ENCODE data around the gene PRKAR1B. TPM values are rescaled to one million over a fixed set of nuclear protein-coding genes. Genes with fewer than 3 reads are reported as not detected.

Gene PRKAR1B
- total RNA-seq, 1 donor from 2014 or later: 14.7 TPM

DNA sequence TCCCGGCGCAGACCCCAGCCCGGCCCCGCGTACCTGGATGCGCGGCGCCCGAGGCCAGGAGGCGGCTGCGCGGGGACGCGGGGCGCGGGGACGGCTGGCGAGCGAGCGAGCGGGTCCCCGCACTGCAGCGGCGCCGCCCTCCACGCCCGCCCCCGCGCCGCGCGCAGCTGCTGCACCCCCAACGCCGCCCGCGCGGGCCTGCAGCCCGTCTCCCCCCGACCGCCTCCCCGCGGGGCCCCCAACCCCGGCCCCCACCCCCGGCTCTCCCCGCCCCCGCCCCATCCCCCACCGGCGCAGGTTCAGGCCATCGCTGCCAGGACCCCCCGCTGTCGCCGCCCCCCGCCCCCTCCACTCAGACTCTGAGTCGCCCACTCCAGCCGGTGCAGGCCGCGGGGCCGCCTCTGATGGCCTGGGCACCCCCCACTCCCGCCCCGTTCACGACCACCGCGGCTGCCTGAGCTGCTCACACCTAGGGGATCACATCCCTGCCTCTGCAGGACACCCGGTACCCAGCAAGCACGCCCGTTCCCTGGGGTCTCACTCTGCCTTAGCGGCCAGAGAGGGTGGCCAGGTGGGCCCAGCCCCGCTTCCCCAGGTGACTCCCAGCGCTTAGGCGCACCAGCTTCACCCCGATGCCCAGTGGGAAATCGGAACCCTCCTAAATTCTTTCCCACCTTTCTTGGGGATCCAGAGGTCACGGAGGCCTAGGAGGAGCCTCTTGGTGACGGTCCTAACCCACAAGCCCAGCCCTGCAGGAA is 14.5 kb downstream of the PRKAR1B start:
- Histone ChIP-seq H3K79me2 (ENCODE audit: insufficient read depth, low read length) (no peaks in the 10 kb centered on the region), H3K4me2 (ENCODE audit: low read length) (peak overlapping the region; percentile 76), H3K4me3 (ENCODE audit: insufficient read depth, low read depth, low read length) (peak overlapping the region; percentile 28), H3K27ac (ENCODE audit: low read depth, low read length) (no peak overlapping the region), H4K20me1 (ENCODE audit: insufficient read depth, low read length) (peaks cover 5% of the 10 kb centered on the region), H2AFZ (ENCODE audit: low read depth, low read length) (peak overlapping the region; percentile 26), H3K36me3 (ENCODE audit: insufficient read depth, low read length) (no peaks in the 10 kb centered on the region), H3K9ac (ENCODE audit: low read length) (peak overlapping the region; percentile 41), H3K4me1 (ENCODE audit: insufficient read depth, low read length) (no peaks in the 10 kb centered on the region), H3K27me3 (ENCODE audit: insufficient read depth, low read length) (peaks cover 2% of the 10 kb centered on the region), H3K9me3 (ENCODE audit: insufficient read depth, low read depth, low read length) (no peaks in the 10 kb centered on the region)
- H3K27ac Mint-ChIP-seq (ENCODE audit: unreplicated experiment): no peak overlapping the region
- H3K36me3 Mint-ChIP-seq (ENCODE audit: low read depth, unreplicated experiment): no peaks in the 10 kb centered on the region
- FAIRE-seq: no peak
- no peak overlapping the region for H3K4me3 Mint-ChIP-seq (ENCODE audit: unreplicated experiment)
- no peaks in the 10 kb centered on the region for H3K9me3 Mint-ChIP-seq (ENCODE audit: unreplicated experiment)
- H3K27me3 Mint-ChIP-seq (ENCODE audit: low read depth, unreplicated experiment): peaks cover 8% of the 10 kb centered on the region
- no peak for TF ChIP-seq EZH2 (IDR thresholded peaks at IDR 0.05; ENCODE audit: insufficient read depth, low read length)
- peaks cover 2% of the 10 kb centered on the region for H3K4me1 Mint-ChIP-seq (ENCODE audit: low read depth, unreplicated experiment)
- DNase-seq (ENCODE audit: low read depth): no peak

DNA sequence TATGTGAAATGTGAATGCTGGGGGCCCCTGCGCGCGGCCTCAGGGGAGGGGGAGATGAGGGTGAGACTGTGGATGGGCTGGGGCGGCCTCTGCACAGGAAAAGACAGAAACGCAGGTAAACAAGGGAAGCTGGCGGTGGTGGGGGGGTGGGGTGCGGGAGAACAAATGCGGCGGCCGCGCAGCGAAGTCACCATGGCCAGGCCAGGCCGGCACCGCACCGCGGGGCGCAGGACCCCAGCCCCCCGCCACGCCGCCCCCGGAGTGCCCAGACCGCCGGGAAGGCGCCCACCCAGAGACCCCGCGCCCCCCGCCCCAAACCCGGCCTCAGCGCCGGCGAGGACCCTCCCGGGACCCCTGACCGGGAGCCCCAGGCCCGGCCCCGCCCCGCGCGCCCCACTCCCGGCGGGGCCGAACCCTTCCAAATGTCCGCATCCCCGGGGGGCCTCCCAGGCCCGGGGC is 15.1 kb downstream of the PRKAR1B start:
- Histone ChIP-seq H3K79me2 (ENCODE audit: insufficient read depth, low read length) (no peaks in the 10 kb centered on the region), H2AFZ (ENCODE audit: low read depth, low read length) (peak overlapping the region; percentile 26), H3K9ac (ENCODE audit: low read length) (peak overlapping the region; percentile 41), H3K4me2 (ENCODE audit: low read length) (peak overlapping the region; percentile 76), H3K27ac (ENCODE audit: low read depth, low read length) (no peak overlapping the region), H3K4me1 (ENCODE audit: insufficient read depth, low read length) (no peaks in the 10 kb centered on the region), H3K4me3 (ENCODE audit: insufficient read depth, low read depth, low read length) (peak overlapping the region; percentile 28), H3K27me3 (ENCODE audit: insufficient read depth, low read length) (peaks cover 2% of the 10 kb centered on the region), H3K9me3 (ENCODE audit: insufficient read depth, low read depth, low read length) (no peaks in the 10 kb centered on the region), H4K20me1 (ENCODE audit: insufficient read depth, low read length) (peaks cover 5% of the 10 kb centered on the region), H3K36me3 (ENCODE audit: insufficient read depth, low read length) (no peaks in the 10 kb centered on the region)
- TF ChIP-seq, protein P1, sequence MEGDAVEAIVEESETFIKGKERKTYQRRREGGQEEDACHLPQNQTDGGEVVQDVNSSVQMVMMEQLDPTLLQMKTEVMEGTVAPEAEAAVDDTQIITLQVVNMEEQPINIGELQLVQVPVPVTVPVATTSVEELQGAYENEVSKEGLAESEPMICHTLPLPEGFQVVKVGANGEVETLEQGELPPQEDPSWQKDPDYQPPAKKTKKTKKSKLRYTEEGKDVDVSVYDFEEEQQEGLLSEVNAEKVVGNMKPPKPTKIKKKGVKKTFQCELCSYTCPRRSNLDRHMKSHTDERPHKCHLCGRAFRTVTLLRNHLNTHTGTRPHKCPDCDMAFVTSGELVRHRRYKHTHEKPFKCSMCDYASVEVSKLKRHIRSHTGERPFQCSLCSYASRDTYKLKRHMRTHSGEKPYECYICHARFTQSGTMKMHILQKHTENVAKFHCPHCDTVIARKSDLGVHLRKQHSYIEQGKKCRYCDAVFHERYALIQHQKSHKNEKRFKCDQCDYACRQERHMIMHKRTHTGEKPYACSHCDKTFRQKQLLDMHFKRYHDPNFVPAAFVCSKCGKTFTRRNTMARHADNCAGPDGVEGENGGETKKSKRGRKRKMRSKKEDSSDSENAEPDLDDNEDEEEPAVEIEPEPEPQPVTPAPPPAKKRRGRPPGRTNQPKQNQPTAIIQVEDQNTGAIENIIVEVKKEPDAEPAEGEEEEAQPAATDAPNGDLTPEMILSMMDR (IDR thresholded peaks at IDR 0.05; ENCODE audit: insufficient read depth, low read depth, low read length): no peak
- no peak for TF ChIP-seq EZH2 (IDR thresholded peaks at IDR 0.05; ENCODE audit: insufficient read depth, low read length)
- peaks cover 8% of the 10 kb centered on the region for H3K27me3 Mint-ChIP-seq (ENCODE audit: low read depth, unreplicated experiment)
- no peaks in the 10 kb centered on the region for H3K9me3 Mint-ChIP-seq (ENCODE audit: unreplicated experiment)
- H3K4me1 Mint-ChIP-seq (ENCODE audit: low read depth, unreplicated experiment): peaks cover 2% of the 10 kb centered on the region
- no peak for DNase-seq (ENCODE audit: low read depth)
- no peak overlapping the region for H3K4me3 Mint-ChIP-seq (ENCODE audit: unreplicated experiment)
- no peak overlapping the region for H3K27ac Mint-ChIP-seq (ENCODE audit: unreplicated experiment)
- H3K36me3 Mint-ChIP-seq (ENCODE audit: low read depth, unreplicated experiment): peaks cover 3% of the 10 kb centered on the region
- no peak for FAIRE-seq

DNA sequence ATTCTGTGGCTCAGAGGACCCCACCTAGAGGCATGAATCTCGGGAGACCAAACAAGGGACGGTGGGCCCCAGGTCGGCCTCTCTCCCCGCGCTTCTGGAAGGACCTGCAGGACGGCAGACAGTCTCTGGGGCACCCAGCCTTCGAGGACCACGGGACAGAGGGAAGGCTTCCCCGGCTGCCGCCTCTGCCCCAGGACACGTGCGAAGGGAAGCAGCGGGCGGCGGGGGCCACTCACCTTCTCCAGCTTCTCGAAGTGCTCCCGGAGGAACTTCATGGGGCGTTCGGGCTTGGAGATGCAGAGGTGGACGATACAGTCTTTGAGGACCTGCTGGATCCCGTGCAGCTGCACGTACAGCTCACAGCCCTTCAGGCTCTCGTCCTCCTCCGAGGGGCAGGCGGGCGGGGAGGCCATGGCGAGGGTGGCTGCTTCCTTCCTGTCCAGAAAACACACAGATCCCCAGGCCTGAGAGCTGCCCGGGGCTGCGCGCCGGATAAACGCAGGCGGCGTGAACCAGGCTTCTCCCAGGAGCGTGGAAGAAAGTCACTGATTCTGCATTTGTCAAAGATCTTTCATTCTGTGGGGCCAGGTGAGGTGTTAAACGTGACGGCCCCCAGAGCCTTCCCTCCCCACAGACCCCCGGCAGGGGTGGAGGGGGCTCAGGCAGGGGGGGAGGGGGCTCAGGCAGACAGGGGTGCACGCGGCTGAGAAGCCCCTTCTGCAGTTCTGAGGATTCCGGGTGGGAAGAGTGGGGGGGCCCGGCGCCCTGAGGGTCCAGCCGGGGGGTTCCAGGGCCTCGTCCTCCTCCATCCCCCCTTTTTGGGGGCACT is 15.8 kb downstream of the PRKAR1B start:
- no peaks in the 10 kb centered on the region for H3K79me2 ChIP-seq (ENCODE audit: insufficient read depth, low read length)
- H4K20me1 ChIP-seq (ENCODE audit: insufficient read depth, low read length): peaks cover 5% of the 10 kb centered on the region
- no peak overlapping the region for H3K4me3 ChIP-seq (ENCODE audit: insufficient read depth, low read depth, low read length)
- DNase-seq (ENCODE audit: low read depth) (no peak), FAIRE-seq (no peak)
- H3K27me3 ChIP-seq (ENCODE audit: insufficient read depth, low read length): peaks cover 2% of the 10 kb centered on the region
- H3K27ac Mint-ChIP-seq (ENCODE audit: unreplicated experiment): no peak overlapping the region
- H3K9me3 Mint-ChIP-seq (ENCODE audit: unreplicated experiment): no peaks in the 10 kb centered on the region
- peaks cover 2% of the 10 kb centered on the region for H3K4me1 Mint-ChIP-seq (ENCODE audit: low read depth, unreplicated experiment)
- peaks cover 8% of the 10 kb centered on the region for H3K27me3 Mint-ChIP-seq (ENCODE audit: low read depth, unreplicated experiment)
- H3K4me2 ChIP-seq (ENCODE audit: low read length): peak overlapping the region; percentile 76
- H2AFZ ChIP-seq (ENCODE audit: low read depth, low read length): no peak overlapping the region
- no peak overlapping the region for H3K4me3 Mint-ChIP-seq (ENCODE audit: unreplicated experiment)
- H3K4me1 ChIP-seq (ENCODE audit: insufficient read depth, low read length): no peaks in the 10 kb centered on the region
- H3K36me3 ChIP-seq (ENCODE audit: insufficient read depth, low read length): no peaks in the 10 kb centered on the region
- H3K36me3 Mint-ChIP-seq (ENCODE audit: low read depth, unreplicated experiment): peaks cover 3% of the 10 kb centered on the region
- H3K9ac ChIP-seq (ENCODE audit: low read length): no peak overlapping the region
- TF ChIP-seq, protein P1 (IDR thresholded peaks at IDR 0.05; ENCODE audit: insufficient read depth, low read depth, low read length): no peak
- TF ChIP-seq EZH2 (IDR thresholded peaks at IDR 0.05; ENCODE audit: insufficient read depth, low read length): no peak
- H3K27ac ChIP-seq (ENCODE audit: low read depth, low read length): no peak overlapping the region
- H3K9me3 ChIP-seq (ENCODE audit: insufficient read depth, low read depth, low read length): no peaks in the 10 kb centered on the region

Measured in astrocyte (in vitro differentiated cells and primary cell).